Measurements from ENCODE around the gene PRIMA1.
A peak's percentile ranks its signal among the peaks of the same experiment; 100 is the strongest.
"Not testable (repeated sequence)": the region's sequence is repeated elsewhere in the genome, so short reads cannot be mapped to it uniquely, and the experiment has no call there.

The PRIMA1 gene, protein sequence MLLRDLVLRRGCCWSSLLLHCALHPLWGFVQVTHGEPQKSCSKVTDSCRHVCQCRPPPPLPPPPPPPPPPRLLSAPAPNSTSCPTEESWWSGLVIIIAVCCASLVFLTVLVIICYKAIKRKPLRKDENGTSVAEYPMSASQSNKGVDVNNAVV

DNA sequence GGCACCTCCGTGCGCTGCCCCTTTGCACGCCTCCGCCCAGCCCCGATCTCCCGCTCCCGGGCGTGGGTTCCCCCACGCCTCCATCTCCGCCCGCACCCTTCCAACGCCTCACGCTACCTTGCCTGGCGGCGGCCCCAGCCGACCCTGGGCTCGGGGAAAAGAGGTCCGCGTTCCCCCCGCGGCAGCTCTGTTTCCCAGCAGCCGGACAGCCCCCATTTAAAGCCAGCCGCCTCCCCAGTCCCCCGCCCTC lies at the start of gene PRIMA1:
PRIMA1 (minus strand) TSS at position 193 of the 250 bp plus-strand sequence. CDS start 767 bp downstream, outside the sequence.
- Histone ChIP-seq H3K4me3 (peak within 1 kb of the TSS; percentile 26 to 54 (median 32)), H3K27ac (peak within 1 kb of the TSS in 11 of 21 experiments; percentile 12 to 83 (median 65))

DNA sequence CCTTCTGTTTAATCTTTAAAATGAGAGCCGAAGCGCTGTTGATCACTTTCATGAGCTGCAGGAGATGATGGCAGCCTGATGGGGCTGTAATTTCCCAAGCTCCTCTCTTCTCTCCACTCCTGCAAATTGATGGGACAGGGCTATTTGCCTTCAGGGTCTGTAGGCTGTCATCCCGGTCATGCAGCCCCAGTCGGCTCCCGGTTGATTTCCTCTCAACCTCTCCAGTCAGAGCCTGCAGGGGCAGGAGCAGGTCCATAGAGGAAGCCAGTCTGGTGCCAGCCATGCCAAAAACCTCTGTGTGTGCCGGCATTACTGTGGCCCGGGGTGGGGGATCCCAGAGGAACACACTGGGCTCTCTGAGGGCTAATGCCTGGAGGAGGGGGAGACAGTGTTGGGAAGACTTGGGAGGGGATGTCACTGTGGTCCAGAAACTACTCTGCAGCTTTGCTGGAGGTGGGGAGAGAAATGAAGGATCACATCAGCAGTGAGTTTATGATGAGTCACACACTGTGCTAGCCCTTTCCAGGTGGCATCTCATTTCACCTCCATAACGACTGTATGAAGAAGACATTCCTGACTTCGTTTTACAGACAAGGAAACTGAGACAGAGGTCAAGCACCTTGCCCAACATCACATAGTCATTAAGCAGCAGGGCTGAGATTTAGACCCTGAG lies 46.5 kb upstream of the PRIMA1 start:
- Histone ChIP-seq H3K27ac (no peak overlapping the region), H3K4me3 (no peak overlapping the region)

DNA sequence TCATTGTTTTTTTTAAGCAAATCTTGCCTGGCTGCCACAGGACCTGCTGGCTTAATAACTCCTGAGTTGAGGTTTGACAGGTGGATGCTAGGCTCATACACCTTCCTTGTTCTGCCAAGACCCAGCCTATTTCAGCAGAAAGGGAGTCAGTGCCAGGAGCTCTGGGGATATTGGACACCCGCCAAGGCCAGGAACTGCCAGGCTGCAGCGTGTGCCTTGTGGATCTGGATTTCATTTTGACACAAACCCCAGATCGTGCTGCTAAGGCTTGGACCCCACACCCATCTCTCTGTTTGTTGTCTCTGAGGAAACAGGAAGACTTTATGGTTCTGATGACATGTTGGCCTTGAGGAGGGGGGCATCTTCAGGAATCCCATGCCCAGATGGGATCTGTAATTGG lies 44.4 kb upstream of the PRIMA1 start:
- Histone ChIP-seq H3K4me3 (no peak overlapping the region), H3K27ac (no peak overlapping the region)

DNA sequence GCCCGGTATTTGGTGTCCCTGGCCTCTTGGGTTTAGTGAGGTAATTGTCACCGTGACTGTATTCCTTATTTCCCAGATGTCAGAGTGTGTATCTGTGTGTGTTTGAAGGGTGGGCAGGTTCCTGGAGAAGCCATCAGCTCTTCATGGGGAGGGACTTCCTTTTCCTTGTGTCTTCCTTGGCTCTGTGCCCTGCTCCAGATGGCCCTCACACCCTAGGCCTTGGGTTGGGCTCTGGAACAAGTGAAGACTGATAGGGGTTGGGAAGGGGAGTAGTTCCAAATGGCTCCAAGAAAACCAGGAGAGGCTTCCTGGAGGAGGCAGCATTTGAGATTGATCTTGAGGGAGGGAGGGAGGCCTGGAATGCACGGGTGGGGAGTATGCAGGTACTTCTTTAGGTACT lies 43.8 kb upstream of the PRIMA1 start:
- Histone ChIP-seq H3K4me3 (no peak overlapping the region), H3K27ac (no peak overlapping the region)

DNA sequence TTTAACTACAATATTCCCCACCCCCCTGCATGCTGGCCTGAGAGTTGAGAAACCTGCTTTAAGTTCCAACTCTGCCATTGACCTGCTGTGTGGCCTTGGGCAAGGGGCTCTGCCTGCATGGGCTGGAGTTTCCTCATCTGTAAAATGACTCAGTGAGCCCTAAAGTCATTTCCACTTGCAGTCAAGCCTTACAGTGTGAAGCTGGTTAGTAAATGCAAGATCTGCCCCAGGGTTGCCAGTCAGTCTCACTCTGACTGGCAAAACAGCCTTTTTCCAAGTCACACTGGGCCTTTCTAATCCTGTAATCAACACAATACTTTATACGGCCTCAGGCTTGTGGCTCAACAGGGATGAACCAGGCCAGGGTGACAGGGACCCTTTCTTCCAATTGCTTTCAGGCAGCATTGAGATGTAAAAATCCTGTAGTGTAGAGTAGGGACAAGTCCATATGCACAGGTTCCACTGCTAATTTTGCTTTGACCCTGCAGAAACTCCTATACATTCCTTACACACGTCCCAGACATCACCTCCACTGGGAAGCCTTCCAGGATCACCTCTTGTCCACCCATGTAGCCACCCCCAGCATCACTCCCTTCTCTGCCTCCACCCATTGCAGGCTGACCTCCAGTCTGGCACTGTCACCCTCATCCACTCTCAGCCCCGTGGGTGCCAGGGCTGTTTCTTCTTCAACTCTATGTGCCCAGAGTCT lies 42.6 kb upstream of the PRIMA1 start:
- no peak overlapping the region for H3K27ac ChIP-seq
- no peak overlapping the region for H3K4me3 ChIP-seq

DNA sequence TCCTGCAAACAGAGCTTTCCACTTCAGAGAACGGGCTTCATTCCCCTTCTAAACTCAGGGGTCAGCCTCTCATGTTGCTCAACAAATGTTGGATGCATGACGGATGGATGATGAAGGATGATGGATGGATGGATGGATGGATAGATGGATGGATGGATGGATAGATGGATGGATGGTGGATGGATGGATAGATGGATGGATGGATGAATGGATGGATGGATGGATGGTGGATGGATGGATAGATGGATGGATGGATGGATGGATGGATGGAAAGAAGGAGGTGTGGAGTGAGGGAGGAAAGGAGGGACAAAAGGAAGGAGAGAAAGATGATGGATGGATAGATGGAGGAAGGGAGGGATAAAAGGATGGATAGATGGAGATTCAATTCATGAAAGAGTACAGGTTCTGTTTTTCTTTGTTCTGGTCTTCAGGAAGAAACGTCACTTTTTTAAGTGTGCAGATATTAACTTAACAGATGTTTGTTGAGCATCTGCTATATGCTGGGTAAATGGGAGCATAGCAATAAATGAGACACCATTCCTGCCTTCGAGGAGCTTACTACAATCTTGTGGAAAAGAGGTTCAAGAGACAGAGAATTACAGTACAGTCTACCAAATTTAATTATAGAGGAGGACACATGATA lies 41.7 kb upstream of the PRIMA1 start:
- Histone ChIP-seq H3K27ac (no peak overlapping the region), H3K4me3 (no peak overlapping the region)

DNA sequence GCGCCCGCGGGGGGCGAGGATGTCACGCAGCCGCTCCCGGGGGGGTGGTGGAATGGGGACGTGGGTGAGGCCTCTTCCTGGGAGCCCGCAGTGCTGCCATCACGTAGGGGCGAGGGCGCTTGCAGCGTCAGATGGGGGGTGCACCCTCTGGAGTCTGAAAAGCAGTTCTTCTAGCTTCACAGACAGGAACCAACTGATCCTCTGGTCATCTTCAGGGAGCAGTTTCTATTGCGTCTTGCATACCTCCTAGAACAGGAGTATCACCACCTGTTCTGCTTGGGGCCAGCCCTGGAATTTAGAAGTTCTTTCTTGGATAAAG lies 36.9 kb upstream of the PRIMA1 start:
- Histone ChIP-seq H3K27ac (no peak overlapping the region), H3K4me3 (no peak overlapping the region)

DNA sequence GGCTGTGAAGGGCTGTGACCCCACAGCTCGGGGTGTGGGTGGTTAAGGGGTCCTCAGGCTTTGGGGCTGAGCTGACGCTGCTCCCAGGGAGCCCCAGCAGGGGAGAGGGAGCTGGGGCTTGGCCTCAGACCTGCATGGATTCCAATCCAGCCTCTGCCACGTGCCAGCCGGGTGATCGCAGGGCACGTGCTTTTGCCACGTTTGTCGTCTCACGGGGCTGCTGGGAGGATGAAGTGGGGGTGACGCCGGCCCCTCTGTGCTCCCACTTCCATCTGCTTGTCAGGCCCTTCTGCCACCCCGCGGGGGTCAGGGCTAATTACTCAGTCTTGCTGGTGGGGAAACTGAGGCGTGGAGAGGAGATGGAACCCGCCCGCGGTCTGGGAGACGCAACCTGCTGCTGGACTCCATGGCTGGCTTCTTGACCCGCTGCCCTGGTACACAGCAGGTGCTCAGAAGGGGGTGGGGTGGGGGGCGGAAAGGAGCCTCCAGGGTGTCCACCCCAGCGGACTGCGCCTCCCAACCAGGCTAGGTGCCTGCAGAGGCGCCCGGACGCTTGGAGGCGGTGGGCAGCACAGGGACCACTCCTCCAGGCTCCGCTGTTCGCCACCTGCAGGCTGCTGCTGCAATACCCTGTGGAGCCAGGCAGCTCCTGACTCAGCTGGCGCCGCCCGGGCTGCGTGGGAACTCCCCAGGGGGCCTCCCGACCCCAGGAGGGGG lies 36.4 kb upstream of the PRIMA1 start:
- no peak overlapping the region for H3K4me3 ChIP-seq
- H3K27ac ChIP-seq: no peak overlapping the region

DNA sequence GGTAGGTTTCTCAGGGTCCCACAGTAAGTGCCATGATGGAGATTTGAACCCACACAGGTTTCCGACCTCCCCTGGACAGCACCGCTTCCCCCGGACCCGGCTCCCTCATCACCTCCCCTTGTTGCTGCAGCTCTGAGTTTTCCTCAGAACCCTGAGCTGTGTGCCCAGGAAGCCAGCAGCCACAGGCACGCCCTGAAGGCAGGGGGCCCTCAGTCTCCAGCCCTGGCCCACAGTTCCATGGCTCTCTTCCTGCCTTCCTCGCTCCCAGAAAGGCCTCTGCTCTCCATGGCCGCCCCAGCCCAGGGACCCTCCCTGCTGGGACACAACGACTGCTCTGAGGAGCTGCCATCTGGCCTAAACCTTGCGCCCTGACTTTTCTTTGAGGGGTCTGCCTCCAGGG lies 35.8 kb upstream of the PRIMA1 start:
- Histone ChIP-seq H3K4me3 (no peak overlapping the region), H3K27ac (no peak overlapping the region)

DNA sequence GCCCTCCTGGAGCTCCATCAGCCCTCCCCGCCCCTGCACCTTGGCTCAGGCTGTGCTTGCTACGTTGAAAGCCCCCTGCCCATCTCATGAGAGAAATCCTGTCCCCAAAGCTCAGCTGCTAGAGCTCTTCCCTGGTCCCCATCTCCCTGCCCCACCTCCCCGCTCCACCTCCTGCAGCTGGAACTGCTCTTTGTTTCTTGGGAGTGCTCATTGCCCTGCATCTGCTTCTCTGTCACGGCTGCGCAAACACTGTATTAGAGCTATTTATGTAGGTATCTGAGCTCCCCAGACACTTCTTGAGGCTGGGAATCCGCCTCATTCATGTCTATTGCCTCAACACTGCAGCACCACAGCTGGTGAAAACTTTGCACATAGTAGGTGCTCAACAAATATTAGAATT lies 32.8 kb upstream of the PRIMA1 start:
- Histone ChIP-seq H3K27ac (no peak overlapping the region), H3K4me3 (no peak overlapping the region)

DNA sequence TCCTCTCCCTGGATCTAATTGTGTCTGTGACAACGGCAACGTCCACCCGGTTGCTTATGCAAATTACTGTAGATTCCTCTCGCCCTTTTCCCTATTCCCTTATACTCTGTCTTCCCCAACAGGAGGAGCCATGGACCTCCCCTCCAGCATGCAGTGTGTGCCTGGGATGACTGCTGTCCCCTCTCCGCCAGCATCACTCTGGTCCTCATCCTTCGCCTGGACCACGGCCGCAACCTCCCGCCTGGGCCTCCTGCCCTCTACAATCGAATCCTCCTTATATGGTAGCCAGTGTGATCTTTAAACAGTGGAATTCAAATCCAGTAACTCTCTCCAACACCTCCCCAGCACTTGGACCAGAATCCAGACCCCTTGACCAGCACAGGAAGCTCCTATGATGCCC lies 30.6 kb upstream of the PRIMA1 start:
- Histone ChIP-seq H3K27ac (no peak overlapping the region), H3K4me3 (no peak overlapping the region)

DNA sequence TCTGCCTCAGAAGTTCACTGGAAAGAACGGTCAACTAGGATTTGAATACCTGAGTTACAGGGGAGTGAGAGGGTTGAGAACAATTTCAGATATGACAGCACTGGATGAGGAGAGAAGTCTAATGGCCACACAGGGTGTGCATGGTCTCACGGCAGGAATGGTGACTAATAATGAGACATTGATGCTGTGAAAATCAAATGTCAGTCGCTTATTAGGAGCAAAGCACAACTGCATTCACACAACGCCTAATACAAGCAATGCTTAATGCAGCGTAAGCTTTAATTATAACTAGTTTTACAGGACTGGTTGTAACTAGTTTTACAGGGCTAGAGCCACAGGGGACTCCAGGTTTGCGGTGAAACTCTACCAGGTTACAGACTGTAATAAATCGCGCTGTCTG lies 23.4 kb upstream of the PRIMA1 start:
- H3K27ac ChIP-seq: no peak overlapping the region

DNA sequence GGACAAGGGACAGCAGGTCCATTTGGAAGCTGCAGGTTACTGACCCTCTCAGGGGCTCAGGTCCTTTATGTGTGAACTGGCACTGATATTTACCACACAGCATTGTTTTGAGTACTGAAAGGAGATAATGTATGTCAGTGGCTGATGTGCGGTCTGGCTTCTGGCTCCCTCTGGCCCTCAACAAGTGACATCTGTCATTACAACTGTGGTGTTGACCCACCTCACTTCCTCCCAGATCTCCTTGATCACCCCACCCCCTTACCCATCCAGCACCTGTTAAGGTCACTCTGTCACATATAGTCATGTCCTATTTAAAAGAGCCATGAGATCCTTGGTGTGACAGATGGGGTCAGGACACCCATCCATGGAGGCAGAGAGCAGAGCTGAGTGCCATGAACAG lies 22.7 kb upstream of the PRIMA1 start:
- H3K4me3 ChIP-seq: no peak overlapping the region
- H3K27ac ChIP-seq: no peak overlapping the region

More for the DNA sequence above, 23.4 kb upstream of the PRIMA1 start:
- H3K4me3 ChIP-seq: no peak overlapping the region

DNA sequence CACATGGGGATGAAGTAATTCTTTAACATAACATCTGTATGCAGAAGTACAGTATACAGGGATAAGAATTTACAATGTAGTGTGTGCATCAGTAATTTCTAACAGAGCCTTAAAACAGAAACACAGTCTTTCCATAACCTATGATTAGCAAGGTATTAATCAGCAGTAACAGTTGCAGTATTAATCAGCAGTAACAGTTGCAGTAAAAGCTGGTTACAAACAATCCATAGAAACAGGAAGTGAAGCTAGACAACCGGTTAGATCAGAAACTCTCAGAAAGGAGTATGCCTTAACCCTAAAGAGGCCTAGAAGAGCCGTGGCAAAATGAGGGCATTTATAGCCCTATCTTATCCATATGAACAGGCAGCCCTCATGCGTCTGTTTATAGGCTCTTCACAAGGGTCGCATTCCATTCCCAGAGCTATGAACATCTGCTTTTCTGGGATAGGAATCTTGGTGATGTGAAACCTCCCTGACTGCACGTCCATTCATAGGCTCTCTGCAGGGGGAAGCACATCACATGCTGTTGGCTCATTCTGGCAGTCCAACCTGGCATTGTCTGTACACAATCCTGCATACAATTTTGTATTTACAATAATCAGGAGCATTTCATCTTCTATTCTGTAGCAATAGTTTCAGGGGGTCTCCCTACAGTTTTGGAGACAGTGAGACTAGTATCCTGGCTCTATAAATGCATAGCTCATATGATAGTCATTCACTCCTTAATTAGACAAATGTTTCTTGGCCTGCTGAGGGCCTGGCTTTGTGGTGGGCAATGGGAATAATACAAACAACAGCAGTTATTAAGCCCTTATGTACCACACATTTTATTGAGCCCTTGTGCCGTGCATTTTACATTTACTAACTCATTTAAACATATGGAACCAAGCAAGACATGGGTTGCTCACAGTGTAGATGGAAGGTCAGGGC lies 21.5 kb upstream of the PRIMA1 start:
- not testable (repeated sequence) for H3K4me3 ChIP-seq, H3K27ac ChIP-seq

DNA sequence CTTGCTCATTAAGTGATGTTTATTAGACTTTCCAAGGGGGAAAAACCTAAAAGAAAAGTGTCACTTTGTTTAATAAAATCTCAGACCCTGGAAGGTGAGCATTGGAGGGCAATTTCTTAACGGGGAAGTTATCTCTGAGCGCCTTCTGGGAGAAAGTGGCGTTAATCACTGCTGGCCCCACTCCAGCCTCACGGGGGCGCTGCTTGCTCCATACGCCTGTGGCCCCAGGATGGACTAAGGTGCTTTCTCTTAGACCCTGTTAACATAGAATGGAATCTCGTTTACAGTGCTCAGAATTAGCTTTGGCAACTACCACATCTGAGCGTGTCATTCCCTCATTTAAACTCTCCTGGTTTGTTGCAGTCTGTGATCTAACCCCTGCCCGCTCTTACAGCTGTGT lies 16.4 kb upstream of the PRIMA1 start:
- H3K27ac ChIP-seq: no peak overlapping the region

DNA sequence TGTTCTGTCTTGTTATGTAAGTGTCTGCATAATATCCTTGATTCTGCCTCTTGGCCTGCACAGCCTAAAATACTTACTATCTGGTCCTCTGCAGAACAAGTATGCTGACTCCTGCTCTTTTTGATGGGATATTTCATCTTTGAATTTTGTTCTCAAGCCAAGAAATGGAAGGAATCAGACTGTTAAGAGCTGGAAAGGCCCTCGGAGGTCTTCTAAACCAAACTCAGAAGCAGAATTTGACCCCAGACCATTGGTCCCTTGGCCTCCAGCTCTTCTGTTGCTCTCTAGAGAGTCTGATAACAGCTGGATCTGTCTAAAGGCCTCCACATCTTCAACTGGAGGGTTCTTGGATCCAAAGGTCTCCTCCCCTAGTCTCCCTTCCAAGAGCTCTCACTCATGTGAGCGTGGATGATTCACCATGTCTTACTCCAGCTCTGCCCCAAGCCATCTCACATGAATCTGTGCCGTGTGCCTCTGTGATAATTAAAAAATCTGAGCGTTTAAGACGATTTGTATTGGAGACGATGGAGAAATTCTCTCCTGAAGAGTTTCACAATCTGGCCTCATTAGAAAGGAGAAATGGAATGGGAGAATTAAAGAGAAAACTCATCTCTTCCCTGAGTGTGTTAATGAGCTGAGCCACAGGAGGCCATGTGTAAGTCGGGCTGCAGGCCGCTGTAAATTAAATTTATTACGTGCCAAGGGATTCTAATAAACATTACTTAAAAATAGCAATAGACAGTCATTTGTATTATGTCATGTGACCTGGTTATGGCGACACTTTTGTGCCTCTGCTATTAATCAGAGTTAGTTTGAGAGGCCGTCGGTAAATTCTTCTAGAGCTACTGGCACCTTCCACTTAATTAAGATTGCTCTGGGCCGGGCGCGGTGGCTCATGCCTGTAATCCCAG lies 15.4 kb upstream of the PRIMA1 start:
- no peak overlapping the region for H3K27ac ChIP-seq
- H3K4me3 ChIP-seq: no peak overlapping the region

More for the DNA sequence above, 16.4 kb upstream of the PRIMA1 start:
- no peak overlapping the region for H3K4me3 ChIP-seq

DNA sequence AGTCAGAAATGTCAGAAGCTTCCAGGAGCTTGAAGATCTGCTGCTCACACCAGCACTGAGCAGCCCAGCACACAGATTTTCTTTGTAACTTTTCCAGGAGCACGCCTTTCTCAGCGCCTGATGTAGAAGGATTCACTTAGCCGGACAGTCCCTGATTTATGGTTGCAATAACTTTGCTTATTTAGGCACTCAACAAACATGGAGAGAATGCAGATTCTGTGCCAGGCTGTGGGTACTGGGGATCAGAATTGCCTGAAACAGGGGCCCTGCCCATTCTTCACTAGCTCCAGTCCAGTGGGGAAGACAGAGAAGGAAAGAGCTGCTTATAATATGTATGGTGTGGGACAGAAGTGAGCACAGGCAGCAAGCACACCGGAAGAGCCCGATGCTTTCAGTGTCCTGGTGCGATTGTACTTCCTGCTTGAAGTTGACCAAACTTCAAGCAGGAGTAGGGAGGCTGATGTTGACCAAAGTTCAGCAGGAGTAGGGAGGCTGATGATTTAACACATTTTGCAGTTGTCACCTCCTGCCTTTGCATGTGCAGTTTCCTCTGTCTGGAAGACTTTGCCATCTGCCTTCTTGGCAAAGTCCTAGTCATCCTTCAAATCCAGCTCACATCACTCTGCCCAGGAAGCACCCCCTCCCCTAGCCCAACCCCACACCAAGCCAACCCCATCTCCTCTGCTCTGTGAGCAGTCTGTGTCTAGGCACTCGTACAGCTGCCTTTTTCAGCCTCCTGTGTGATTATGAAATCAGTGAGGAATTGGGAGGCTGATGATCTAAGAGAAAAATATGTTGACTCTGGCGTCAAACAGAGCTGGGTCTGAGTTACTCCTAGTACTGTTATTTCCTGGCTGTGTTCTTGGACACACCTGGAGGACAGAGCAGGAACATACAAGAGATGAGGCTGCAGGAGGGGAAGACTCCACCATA lies 12.0 kb upstream of the PRIMA1 start:
- no peak overlapping the region for H3K4me3 ChIP-seq
- H3K27ac ChIP-seq: peak overlapping the region in 2 of 21 experiments; percentile 4 to 32
